Esophagus muscularis mucosa (tissue), 4 donors: ENCODE data around the gene PHAF1. TPM values are rescaled to one million over a fixed set of nuclear protein-coding genes. Genes with fewer than 3 reads are reported as not detected.
A peak's percentile ranks its signal among the peaks of the same experiment; 100 is the strongest.

Experiments used
- DNase-seq: peaks from one replicate; pipeline ENCODE4 v3.0.0-alpha.2; 2017; ENCODE audit errors: extremely low spot score
- H3K27ac ChIP-seq, 4 donors: fragments of 200-600 bp; sonication (generic); replicated peaks in 1 of 4; 1 replicate in 3 of 4; 2 replicates in 1 of 4; pipeline ENCODE4 v1.5.1; 2016 to 2019; ENCODE audit warnings: mild to moderate bottlenecking in 1 of 4
- H3K27me3 ChIP-seq, 4 donors: fragments of 200-600 bp; sonication (generic); one replicate each; pipeline versions ENCODE4 v1.5.1 to v1.6.0; 2016 to 2019
- H3K36me3 ChIP-seq, 4 donors: fragments of 200-600 bp; sonication (generic); one replicate each; pipeline ENCODE4 v1.5.1; 2016 to 2019
- H3K4me1 ChIP-seq, 4 donors: fragments of 200-600 bp; sonication (generic); one replicate each; pipeline ENCODE4 v1.5.1; 2016 to 2019
- H3K4me3 ChIP-seq, 4 donors: fragments of 200-600 bp; sonication (generic); 1 replicate in 2 of 4; 2 replicates in 2 of 4; pipeline ENCODE4 v1.5.1; 2016 to 2019; ENCODE audit warnings: mild to moderate bottlenecking in 4 of 4, moderate library complexity in 1 of 4
- H3K9me3 ChIP-seq, 4 donors: fragments of 200-600 bp; sonication (generic); 1 replicate in 3 of 4; 2 replicates in 1 of 4; pipeline ENCODE4 v1.5.1; 2016 to 2019
- EP300 ChIP-seq: sonication (generic); formaldehyde crosslinking; IDR thresholded peaks from one replicate; pipeline ENCODE4 v1.6.1; 2017; ENCODE audit warnings: antibody characterized with exemption
- POLR2A ChIP-seq: fragments of 450-650 bp; IDR thresholded peaks from one replicate; pipeline ENCODE4 v1.6.1; 2017; ENCODE audit warnings: antibody characterized with exemption, moderate library complexity, mild to moderate bottlenecking, low read depth
- POLR2AphosphoS5 ChIP-seq, 2 donors: sonication (generic); formaldehyde crosslinking; IDR thresholded peaks; one replicate each; pipeline ENCODE4 v1.6.1; 2017; ENCODE audit warnings: antibody characterized with exemption in 2 of 2
- WGBS: methylation state at CpG from one replicate; pipeline ENCODE4 v1.1.5; 2018; 5-methylcytosine and 5-hydroxymethylcytosine counted together
- intact Hi-C: fragments of 100-400 bp; cut with DNase I; formaldehyde crosslinking; loops from one replicate; pipeline ENCODE4 v1.15.1; 2023
- total RNA-seq, 4 donors: library from RNA; depleted of rRNA; stranded (reverse); fragments of >200 nt; gene quantifications; one replicate each; pipeline versions ENCODE4 v1.1.0 to v1.2.1, GENCODE V29; 2016
- TF ChIP-seq, protein P1 (sequence below), 3 experiments: fragments of 200-600 bp in 2 of 3; fragments of 450-650 bp in 1 of 3; sonication (generic) in 2 of 3; IDR thresholded peaks; one replicate each; pipeline ENCODE4 v1.5.1; 2017 to 2019; ENCODE audit warnings: antibody characterized with exemption in 3 of 3, mild to moderate bottlenecking in 2 of 3, moderate library complexity in 1 of 3

Gene PHAF1
- total RNA-seq, 4 donors from 2014 or later = 11.4 to 23.7 (median 17.1) TPM

DNA sequence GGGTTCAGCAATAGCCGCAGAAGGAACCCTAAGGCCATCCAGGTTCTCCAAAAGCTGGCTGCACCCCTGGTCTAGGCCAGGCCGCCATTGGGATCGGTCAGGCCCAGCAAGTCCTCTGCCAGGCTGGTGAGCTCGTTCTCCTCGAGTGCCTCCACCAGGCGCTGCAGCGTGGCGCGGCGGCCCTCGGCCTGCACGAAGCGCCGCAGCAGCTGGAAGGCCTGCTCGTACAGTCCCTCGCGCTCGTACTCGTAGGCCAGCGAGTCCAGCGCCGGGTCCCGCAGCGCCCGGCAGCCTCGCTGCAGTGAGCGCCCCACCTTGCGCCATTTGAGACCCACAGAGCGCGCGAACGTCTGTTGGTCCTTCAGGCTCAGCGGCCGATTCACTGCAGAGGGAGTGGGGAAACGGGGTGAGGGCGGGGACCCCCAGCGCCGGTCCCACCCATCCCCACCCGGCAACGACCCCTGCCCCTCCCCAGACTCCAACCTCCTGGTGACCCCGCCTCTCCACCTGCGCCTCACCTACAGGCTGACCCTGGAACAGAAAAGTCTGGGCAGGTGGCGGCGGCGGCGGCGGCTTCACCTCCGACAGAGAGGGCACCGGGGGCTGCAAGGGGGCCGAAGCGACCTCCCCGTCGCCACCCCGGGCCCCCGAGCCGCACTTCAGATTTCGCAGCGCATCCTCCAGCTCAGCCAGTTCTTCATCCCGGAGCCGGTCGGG lies 45.0 kb downstream of the PHAF1 start:
- intact Hi-C loops = loop anchor here (5.0 kb wide), 2 partner anchors 137 to 257 kb away; no protein-coding TSS in a partner anchor
- no peaks in the 10 kb centered on the region for H3K9me3 ChIP-seq
- WGBS = no CpG with 5 or more reads among the region's 61 CpGs
- peak overlapping the region; percentile 25 to 40 (median 32) for H3K4me3 ChIP-seq
- H3K36me3 ChIP-seq = peaks cover 0 to 2% (median 0%) of the 10 kb centered on the region in 4 donors
- H3K27me3 ChIP-seq = no peaks in the 10 kb centered on the region
- no peak overlapping the region for H3K27ac ChIP-seq
- TF ChIP-seq, protein P1, sequence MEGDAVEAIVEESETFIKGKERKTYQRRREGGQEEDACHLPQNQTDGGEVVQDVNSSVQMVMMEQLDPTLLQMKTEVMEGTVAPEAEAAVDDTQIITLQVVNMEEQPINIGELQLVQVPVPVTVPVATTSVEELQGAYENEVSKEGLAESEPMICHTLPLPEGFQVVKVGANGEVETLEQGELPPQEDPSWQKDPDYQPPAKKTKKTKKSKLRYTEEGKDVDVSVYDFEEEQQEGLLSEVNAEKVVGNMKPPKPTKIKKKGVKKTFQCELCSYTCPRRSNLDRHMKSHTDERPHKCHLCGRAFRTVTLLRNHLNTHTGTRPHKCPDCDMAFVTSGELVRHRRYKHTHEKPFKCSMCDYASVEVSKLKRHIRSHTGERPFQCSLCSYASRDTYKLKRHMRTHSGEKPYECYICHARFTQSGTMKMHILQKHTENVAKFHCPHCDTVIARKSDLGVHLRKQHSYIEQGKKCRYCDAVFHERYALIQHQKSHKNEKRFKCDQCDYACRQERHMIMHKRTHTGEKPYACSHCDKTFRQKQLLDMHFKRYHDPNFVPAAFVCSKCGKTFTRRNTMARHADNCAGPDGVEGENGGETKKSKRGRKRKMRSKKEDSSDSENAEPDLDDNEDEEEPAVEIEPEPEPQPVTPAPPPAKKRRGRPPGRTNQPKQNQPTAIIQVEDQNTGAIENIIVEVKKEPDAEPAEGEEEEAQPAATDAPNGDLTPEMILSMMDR (IDR thresholded peaks at IDR 0.05) = no peak
- no peak for TF ChIP-seq POLR2A
- DNase-seq = no peak
- H3K4me1 ChIP-seq = peaks cover 28 to 49% (median 46%) of the 10 kb centered on the region in 4 donors

DNA sequence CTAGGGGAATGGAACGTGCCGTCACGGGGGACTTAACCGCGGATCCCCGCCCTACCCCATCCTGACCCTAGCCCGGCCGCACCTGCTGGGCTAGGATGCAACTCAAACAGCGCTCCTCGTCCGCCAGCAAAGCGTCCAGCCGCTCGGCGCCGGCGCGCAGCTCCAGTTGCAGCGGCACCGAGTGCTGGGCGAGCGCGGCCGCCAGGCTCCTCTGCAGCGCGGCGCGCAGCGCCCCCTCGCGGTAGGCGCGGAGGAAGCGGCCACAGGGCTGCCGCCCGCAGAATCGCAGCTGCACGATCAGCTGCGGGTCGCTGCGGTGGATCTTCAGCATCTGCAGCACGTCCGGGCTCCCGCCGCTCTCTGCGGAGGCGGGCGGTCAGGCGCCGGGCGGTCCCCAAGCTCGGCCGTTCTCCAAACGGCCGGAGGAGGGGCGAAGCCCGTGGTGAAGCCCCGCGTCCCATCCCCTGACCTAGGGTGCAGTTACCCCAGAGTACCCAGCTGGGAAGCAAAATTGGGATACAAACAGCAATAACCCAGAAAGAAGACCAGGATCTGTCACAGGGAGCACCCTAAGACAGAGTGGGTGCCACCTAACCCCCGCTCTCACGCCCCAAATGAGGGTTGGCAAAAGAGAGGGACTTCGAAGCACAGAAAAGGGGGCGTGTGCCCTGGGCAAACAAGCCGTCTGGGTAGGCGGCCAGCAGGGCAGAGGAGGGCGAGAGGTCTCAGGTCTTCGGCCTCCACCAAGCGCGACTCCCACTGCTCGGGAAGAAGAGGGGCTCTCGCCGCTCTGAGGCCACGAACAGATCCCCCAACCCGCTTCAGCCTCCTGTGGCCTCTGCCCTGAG lies 45.8 kb downstream of the PHAF1 start:
- Histone ChIP-seq H3K27me3 (no peaks in the 10 kb centered on the region), H3K36me3 (no peaks in the 10 kb centered on the region), H3K27ac (no peak overlapping the region), H3K4me3 (peak overlapping the region; percentile 25 to 40 (median 32)), H3K4me1 (peaks cover 32 to 48% (median 44%) of the 10 kb centered on the region in 4 donors), H3K9me3 (no peaks in the 10 kb centered on the region)
- DNase-seq = no peak
- TF ChIP-seq, protein P1 (IDR thresholded peaks at IDR 0.05) = peak; percentile 98 to 99 (median 98)
- no peak for TF ChIP-seq POLR2A
- peak in 1 of 2 donors; percentile 19 for TF ChIP-seq POLR2AphosphoS5 (IDR thresholded peaks at IDR 0.05)
- no peak for TF ChIP-seq EP300
- intact Hi-C loops = loop anchor here (1.0 to 5.0 kb wide), 3 partner anchors 138 to 258 kb away; no protein-coding TSS in a partner anchor
- 48% methylated on average over 14 of the region's 74 CpGs for WGBS

DNA sequence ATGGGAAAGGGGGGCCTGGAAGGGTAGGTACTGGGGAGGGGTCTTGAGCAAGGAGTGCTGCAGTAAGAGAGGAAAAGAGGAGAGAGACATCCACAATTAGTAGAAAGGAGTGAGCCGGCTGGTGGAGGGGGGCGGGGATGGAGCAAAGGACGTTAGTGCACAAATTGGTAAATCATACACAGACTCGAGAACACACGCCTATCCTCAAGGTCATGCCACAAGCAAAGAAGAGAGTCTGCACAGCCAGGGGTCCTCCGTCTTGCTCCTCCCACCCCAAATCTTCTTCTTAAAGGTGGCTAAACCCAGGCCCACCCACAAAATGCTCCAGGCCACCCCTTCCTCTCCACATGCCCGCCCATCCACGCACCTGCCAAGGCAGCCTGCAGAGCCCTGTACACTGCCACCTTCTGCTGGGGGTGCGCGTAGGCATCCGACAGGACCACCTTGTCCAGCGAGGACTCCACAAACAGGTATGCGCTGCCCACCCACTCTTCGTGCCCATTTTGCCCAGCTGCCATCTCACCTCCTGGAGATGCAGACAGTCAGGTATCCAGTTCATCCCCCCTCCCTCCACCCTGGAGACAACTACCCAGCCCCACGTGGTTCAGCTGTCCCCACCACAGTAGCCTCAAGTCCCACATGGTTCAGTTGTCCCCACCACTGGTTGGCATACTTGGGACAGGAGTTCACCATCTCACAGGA lies 46.6 kb downstream of the PHAF1 start:
- peaks cover 34 to 47% (median 43%) of the 10 kb centered on the region in 4 donors for H3K4me1 ChIP-seq
- TF ChIP-seq, protein P1 (IDR thresholded peaks at IDR 0.05) = no peak
- no peak for TF ChIP-seq POLR2AphosphoS5 (IDR thresholded peaks at IDR 0.05)
- TF ChIP-seq EP300 = no peak
- no peak for TF ChIP-seq POLR2A
- 74% methylated on average over 15 of the region's 15 CpGs for WGBS
- H3K9me3 ChIP-seq = no peaks in the 10 kb centered on the region
- H3K27ac ChIP-seq = no peak overlapping the region
- no peaks in the 10 kb centered on the region for H3K27me3 ChIP-seq
- H3K4me3 ChIP-seq = no peak overlapping the region
- intact Hi-C loops = loop anchor here (1.0 to 5.0 kb wide), 3 partner anchors 139 to 259 kb away; no protein-coding TSS in a partner anchor
- H3K36me3 ChIP-seq = no peaks in the 10 kb centered on the region
- no peak for DNase-seq

DNA sequence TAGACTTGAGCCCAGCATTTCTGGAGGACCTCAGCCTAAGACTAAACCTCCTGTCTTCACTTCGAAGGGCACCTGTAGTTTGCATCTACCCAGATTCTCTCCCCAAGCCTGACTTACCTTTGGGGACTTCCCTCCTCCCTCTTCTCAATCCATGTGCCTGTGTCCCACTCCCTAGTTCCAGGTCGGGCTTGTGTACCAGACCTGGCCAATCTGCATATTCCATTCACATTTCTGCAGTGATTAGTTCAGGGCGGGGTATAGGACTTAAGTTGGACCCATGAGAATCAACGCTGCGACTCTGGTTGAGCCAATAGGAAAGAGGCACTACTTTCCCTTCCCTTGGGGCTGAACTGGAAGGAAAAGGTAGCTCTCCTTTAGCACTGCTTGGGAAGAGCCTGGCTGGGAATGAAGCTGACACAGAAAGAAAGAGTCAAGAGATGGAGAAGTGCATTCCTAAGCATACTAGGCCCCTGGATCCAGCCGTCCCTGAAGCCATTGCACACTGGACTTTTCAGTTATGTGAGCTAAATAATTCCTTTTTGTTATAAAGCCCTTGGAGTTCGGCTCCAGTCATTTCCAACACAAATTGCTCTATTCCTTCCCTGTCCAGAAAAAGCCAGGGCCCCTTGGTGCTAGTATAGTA lies 47.5 kb downstream of the PHAF1 start:
- WGBS = 66% methylated on average over 7 of the region's 7 CpGs
- Histone ChIP-seq H3K36me3 (no peaks in the 10 kb centered on the region), H3K4me3 (no peak overlapping the region), H3K4me1 (peaks cover 42 to 52% (median 47%) of the 10 kb centered on the region in 4 donors), H3K9me3 (no peaks in the 10 kb centered on the region), H3K27me3 (no peaks in the 10 kb centered on the region), H3K27ac (no peak overlapping the region)
- TF ChIP-seq POLR2AphosphoS5 (IDR thresholded peaks at IDR 0.05) (no peak), EP300 (no peak)
- intact Hi-C loops = loop anchor here (5.0 kb wide), 2 partner anchors 140 to 260 kb away; no protein-coding TSS in a partner anchor
- DNase-seq = no peak
